Measurements from ENCODE around the gene TMPRSS11E. TPM values are rescaled to one million over a fixed set of nuclear protein-coding genes. Genes with fewer than 3 reads are reported as not detected.
"Not testable (repeated sequence)": the region's sequence is repeated elsewhere in the genome, so short reads cannot be mapped to it uniquely, and the experiment has no call there.

Gene TMPRSS11E
- total RNA-seq, 4 donors from 2014 or later: 175 to 359 (median 271) TPM

DNA sequence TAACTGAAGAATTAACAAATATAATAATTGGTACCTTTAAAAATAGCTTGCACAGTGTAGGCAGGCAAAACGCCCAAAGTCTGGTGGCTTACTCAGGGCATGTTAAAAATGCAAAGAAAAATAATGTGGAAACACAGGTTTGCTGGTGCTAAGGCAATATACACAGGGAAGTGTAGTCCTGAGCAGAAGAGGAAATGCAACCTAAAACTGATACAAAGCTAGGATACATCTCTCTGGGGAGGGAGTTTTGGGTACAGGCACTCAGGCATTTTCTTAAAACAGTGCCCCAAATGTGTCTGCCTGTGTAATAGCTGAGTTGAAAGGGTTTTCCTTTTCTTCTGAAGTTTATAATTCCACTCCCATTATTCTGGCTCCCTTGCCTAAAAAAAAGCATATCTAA is 47.4 kb downstream of the TMPRSS11E start:
- Histone ChIP-seq H3K4me1 (peaks cover 0 to 3% (median 0%) of the 10 kb centered on the region in 3 donors), H3K27me3 (no peaks in the 10 kb centered on the region), H3K36me3 (no peaks in the 10 kb centered on the region), H3K27ac (no peak overlapping the region), H3K9me3 (no peaks in the 10 kb centered on the region), H3K4me3 (no peak overlapping the region)
- no peak for DNase-seq
- intact Hi-C loops (cut with DNase I): no loop called here
- 0 to 13% methylated on average over 1 of the region's 1 CpG for WGBS, 2 donors
- TF ChIP-seq, protein P1, sequence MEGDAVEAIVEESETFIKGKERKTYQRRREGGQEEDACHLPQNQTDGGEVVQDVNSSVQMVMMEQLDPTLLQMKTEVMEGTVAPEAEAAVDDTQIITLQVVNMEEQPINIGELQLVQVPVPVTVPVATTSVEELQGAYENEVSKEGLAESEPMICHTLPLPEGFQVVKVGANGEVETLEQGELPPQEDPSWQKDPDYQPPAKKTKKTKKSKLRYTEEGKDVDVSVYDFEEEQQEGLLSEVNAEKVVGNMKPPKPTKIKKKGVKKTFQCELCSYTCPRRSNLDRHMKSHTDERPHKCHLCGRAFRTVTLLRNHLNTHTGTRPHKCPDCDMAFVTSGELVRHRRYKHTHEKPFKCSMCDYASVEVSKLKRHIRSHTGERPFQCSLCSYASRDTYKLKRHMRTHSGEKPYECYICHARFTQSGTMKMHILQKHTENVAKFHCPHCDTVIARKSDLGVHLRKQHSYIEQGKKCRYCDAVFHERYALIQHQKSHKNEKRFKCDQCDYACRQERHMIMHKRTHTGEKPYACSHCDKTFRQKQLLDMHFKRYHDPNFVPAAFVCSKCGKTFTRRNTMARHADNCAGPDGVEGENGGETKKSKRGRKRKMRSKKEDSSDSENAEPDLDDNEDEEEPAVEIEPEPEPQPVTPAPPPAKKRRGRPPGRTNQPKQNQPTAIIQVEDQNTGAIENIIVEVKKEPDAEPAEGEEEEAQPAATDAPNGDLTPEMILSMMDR (IDR thresholded peaks at IDR 0.05): no peak
- no peak for TF ChIP-seq POLR2A (IDR thresholded peaks at IDR 0.05)

DNA sequence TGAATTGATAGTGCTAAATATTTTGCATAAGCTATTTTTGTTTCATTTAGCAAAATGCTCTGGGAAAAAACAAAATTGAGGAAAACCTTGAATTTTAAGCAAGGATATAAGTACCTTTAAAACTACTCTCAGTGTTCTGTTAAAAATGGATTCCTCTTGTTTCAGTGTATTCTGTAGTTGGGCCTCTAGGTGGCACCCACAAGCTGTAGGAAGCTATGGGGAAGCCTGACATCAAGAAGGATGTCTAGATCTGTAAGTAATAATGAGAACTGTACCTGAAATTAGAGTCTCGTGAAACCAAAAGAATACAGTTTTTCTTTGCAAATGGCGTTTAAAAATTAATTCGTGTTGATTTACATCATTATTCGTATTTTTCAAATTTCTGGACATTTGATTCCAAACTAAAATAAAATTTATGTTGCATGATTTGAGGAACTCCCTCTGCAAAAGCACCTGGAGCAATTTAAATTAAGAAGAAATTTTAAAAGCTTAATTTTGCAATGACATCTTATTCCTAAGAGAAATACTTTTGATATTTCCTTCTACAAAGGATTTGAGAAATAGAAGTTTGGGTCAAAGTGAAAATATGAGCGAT is 51.2 kb downstream of the TMPRSS11E start:
- no peaks in the 10 kb centered on the region for H3K9me3 ChIP-seq
- no peak overlapping the region for H3K4me3 ChIP-seq
- no peaks in the 10 kb centered on the region for H3K36me3 ChIP-seq
- TF ChIP-seq, protein P1 (IDR thresholded peaks at IDR 0.05): peak; percentile 20 to 87 (median 68)
- TF ChIP-seq POLR2A (IDR thresholded peaks at IDR 0.05): no peak
- peaks cover 0 to 3% (median 0%) of the 10 kb centered on the region in 3 donors for H3K4me1 ChIP-seq
- intact Hi-C loops (cut with DNase I): no loop called here
- no peaks in the 10 kb centered on the region for H3K27me3 ChIP-seq
- 19 to 20% methylated on average over 5 of the region's 5 CpGs for WGBS, 2 donors
- DNase-seq: no peak
- H3K27ac ChIP-seq: no peak overlapping the region

DNA sequence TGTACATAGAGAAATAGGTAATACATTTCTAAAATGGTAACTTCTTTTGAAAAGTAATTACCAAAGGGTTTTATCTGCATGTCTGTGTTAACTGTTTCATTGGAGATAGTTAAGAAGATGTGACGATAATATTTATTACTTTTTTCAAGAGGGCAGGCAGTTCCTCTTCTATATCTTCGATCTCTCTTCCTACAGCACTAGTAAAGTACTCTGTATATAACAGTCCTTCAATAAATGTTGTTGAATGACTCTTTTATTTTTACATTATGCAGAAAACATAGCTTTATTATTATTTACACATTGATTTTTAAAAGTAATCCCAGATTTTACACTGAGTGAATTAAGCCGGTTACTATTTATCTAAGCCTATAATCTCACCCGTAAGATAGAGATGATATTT is 51.8 kb downstream of the TMPRSS11E start:
- H3K4me3 ChIP-seq: no peak overlapping the region
- H3K27ac ChIP-seq: no peak overlapping the region
- peaks cover 0 to 3% (median 0%) of the 10 kb centered on the region in 3 donors for H3K4me1 ChIP-seq
- H3K9me3 ChIP-seq: no peaks in the 10 kb centered on the region
- WGBS, 2 donors: 63 to 69% methylated on average over 4 of the region's 4 CpGs
- no peaks in the 10 kb centered on the region for H3K27me3 ChIP-seq
- intact Hi-C loops (cut with DNase I): no loop called here
- H3K36me3 ChIP-seq: no peaks in the 10 kb centered on the region
- DNase-seq: no peak
- TF ChIP-seq, protein P1 (IDR thresholded peaks at IDR 0.05): no peak
- TF ChIP-seq POLR2A (IDR thresholded peaks at IDR 0.05): no peak

DNA sequence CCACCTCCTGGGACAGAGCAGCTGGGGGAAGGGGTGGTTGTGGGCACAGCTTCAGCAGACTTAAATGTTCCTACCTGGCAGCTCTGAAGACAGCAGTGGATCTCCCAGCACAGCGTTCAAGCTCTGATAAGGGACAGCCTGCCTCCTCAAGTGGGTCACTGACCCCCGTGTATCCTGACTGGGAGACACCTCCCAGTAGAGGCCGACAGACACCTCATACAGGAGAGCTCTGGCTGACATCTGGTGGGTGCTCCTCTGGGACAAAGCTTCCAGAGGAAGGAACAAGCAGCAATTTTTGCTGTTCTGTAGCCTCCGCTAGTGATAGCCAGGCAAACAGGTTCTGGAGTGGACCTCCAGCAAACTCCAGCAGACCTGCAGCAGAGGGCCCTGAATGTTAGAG is 56.2 kb downstream of the TMPRSS11E start:
- H3K27me3 ChIP-seq, H3K36me3 ChIP-seq, DNase-seq, H3K9me3 ChIP-seq, H3K4me3 ChIP-seq, H3K4me1 ChIP-seq, H3K27ac ChIP-seq: not testable (repeated sequence)
- 88 to 100% methylated on average over 1 of the region's 4 CpGs for WGBS, 2 donors
- intact Hi-C loops (cut with DNase I): loop anchor here (5.0 kb wide), 1 partner anchor 669 kb away; no protein-coding TSS in a partner anchor

DNA sequence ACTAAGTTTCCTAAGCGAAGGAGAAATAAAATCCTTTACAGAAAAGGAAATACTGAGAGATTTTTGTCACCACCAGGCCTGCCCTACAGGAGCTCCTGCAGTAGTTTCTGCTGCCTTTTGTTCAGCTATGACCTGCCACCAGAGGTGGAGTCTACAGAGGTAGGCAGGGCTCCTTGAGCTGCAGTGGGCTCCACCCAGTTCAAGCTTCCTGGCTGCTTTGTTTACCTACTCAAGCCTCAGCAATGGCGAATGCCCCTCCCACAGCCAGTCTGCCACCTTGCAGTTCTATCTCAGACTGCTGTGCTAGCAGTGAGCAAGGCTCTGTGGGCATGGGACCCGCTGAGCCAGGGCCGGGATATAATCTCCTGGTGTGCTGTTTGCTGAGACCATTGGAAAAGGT is 57.6 kb downstream of the TMPRSS11E start:
- WGBS, 2 donors: 57 to 79% methylated on average over 2 to 4 of the region's 4 CpGs
- not testable (repeated sequence) for H3K27ac ChIP-seq
- intact Hi-C loops (cut with DNase I): loop anchor here (5.0 kb wide), 1 partner anchor 667 kb away; no protein-coding TSS in a partner anchor

DNA sequence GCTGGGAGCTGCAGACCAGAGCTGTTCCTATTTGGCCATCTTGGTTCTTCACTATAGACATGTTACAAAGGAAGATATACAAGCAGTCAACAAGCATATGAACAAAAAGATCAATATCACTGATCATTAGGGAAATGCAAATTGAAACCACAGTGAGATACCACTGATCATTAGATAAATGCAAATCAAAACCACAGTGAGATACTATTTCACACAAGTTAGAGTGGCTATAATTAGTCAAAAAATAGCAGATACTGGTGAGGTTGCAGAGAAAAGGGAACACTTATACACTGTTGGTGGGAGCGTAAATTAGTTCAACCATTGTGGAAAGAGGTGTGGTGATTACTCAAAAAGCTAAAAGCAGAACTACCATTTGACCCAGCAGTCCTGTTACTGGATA is 58.2 kb downstream of the TMPRSS11E start:
- H3K9me3 ChIP-seq; intact Hi-C loops (cut with DNase I); DNase-seq; H3K4me3 ChIP-seq; H3K27me3 ChIP-seq; H3K36me3 ChIP-seq; H3K27ac ChIP-seq; H3K4me1 ChIP-seq: not testable (repeated sequence)
- 61 to 78% methylated on average over 1 of the region's 1 CpG for WGBS, 2 donors

More for the DNA sequence above, 57.6 kb downstream of the TMPRSS11E start:
- not testable (repeated sequence) for H3K36me3 ChIP-seq, H3K4me3 ChIP-seq, H3K27me3 ChIP-seq, DNase-seq, H3K9me3 ChIP-seq, H3K4me1 ChIP-seq

DNA sequence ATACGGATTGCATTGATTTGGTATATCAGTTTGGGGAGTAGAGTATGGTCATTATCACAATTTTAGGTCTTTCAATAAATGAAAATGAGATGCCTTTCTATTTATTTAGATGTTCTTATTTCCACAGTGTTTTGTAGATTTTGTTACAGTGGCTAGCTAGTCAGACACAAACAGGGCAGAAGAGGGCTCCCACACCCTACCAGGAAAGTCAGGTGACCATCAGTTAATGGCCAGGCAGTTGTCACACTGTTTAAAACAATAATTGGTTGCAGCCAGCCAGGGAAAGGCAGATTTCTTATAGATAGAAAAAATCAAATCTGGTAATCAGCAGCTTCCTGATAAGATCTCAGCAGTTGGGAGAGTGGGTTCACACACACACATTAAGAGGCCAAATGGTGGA is 71.6 kb downstream of the TMPRSS11E start:
- Histone ChIP-seq H3K36me3 (no peaks in the 10 kb centered on the region), H3K9me3 (no peaks in the 10 kb centered on the region), H3K27me3 (no peaks in the 10 kb centered on the region), H3K4me3 (no peak overlapping the region), H3K4me1 (no peaks in the 10 kb centered on the region), H3K27ac (no peak overlapping the region)
- TF ChIP-seq, protein P1 (IDR thresholded peaks at IDR 0.05): no peak
- no peak for TF ChIP-seq POLR2A (IDR thresholded peaks at IDR 0.05)
- 71 to 83% methylated on average over 1 of the region's 1 CpG for WGBS, 2 donors
- intact Hi-C loops (cut with DNase I): no loop called here
- no peak for DNase-seq
